GM21619 (cell line): ENCODE data around the gene CHST1.

Experiments
- ATAC-seq: cut with Tn5 transposase; IDR thresholded peaks from one replicate; pipeline ENCODE4 v1.9.1; 2021; ENCODE audit not compliant: unreplicated experiment

The CHST1 gene

GRCh38 chr11:45607995-45608394 is 57.4 kb downstream of the CHST1 start:
- no peak for ATAC-seq

DNA sequence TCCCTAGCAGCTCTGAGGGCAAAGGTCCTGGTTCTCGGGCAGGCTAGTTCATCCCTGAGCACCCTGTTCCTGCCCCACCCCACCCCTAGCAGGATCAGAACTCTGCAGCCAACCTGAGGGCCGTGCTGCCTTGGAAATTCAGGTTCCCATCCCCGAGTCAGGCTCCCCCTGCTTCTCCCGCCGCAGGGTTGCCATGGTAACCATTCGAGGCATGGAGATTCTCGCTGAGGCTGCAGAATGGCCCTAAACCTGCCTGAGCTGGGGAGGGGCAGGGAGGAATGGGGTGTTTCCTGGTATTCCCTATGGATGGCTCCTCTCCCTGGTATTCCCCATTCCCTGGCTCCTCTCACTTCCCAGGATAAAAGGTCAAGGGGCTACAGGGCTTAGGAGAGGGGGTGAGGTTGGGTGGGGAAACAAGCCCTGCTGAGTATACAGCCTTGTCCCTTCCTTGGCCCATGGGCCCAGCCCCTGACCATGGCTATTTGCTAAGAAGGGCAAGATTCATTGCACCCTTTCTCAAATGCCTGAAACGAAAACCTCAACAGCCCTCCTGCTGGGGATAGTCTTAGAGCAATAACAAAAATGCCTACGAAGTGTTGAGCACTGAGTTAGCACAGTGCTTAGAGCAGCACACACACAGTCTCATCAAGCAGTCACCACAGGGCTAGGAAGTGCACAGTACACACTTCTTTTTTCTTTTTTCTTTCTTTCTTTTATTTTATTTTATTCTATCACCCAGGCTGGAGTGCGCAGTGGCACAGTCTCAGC is 58.7 kb downstream of the CHST1 start:
- ATAC-seq = no peak

DNA sequence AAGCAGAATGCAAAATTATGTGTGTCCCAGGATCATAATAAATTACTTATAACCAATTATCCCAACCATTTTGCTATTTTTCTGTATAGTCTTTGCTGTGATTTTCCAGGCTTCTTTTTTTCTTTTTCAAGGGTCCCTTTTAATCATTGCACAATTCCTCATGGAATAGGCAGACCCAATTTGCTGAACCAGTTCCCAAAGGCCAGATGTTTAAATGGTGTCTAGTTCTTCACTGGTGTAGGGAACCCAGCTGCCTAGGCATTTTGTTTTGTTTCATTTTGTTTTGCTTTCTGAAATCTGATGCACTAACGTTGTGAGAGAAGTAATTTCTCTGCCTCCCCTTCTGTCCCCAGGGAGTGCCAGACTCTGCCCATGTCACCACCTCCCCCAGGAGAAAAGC is 60.4 kb downstream of the CHST1 start:
- ATAC-seq = no peak

DNA sequence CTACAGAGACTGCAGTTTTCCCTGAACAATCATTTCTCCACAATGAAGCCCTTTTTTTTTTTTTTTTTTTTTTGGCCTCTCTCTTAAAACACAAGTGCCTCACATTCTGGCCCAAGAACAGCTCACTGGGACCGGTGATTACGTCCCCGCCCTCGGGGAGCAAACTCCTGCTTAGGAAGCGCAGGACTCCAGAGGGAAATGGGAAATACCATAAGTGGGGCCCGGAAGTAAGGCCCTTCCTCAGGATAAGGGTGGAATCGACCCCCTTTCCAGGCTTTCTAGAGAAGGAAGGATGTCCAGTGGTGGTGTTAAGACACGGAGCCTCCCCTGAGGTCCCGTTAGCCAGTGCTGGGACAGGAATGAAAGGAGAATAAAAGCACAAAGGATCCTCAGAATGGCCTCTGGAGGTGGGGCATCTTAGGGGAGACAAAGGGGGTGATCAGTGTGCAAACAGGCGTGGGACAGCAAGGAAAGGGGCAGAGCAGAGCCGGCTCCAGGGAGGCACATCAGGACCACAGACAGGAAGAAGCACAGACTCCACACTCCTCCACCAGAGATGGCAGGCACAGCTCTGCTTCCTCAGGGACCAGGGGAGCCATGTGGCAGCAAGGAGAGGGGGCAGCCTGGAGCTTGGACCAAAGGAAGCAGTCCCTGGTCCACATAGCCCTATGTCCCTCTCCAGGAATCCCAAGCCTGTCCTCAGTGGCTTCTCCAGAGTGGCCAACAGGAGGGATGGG is 61.3 kb downstream of the CHST1 start:
- no peak for ATAC-seq

GRCh38 chr11:45599161-45599943 is 66.1 kb downstream of the CHST1 start:
- no peak for ATAC-seq
